Pulmonary artery endothelial cell (primary cell): ENCODE measurements around the gene FUT4. TPM values are rescaled to one million over a fixed set of nuclear protein-coding genes. Genes with fewer than 3 reads are reported as not detected.
"Not testable (repeated sequence)": the region's sequence is repeated elsewhere in the genome, so short reads cannot be mapped to it uniquely, and the experiment has no call there.

Experiments used
- DNase-seq: peaks from one replicate; pipeline ENCODE4 v3.0.0-alpha.2; 2011; ENCODE audit warnings: low read depth, low spot score
- total RNA-seq: library from RNA; depleted of rRNA; stranded (reverse); fragments of >200 nt; gene quantifications from 2 replicates; pipeline ENCODE4 v1.2.3, GENCODE V29; 2014

Gene FUT4
- total RNA-seq, 1 donor from 2014 or later = 8.4 TPM

GRCh38 chr11:94533206-94533605, 10.5 kb upstream of the FUT4 start:
- no peak for DNase-seq

- DNase-seq = no peak
Observed at GRCh38 chr11:94533696-94534630, 9.8 kb upstream of the FUT4 start.

- DNase-seq = no peak
Observed at GRCh38 chr11:94536386-94536785, 7.3 kb upstream of the FUT4 start.

- no peak for DNase-seq
Observed at GRCh38 chr11:94537031-94537600, 6.6 kb upstream of the FUT4 start.

- DNase-seq = no peak
Observed at GRCh38 chr11:94539420-94539819, 4.3 kb upstream of the FUT4 start.

- no peak for DNase-seq
Observed at GRCh38 chr11:94544646-94545263, 1.0 kb downstream of the FUT4 start.

- DNase-seq = no peak
Observed at GRCh38 chr11:94545264-94546161, 1.8 kb downstream of the FUT4 start.

- no peak for DNase-seq
Observed at GRCh38 chr11:94546162-94546470, 2.4 kb downstream of the FUT4 start.

GRCh38 chr11:94546886-94547285, 3.2 kb downstream of the FUT4 start:
- no peak for DNase-seq

- DNase-seq = no peak
Observed at GRCh38 chr11:94549146-94549545, 5.4 kb downstream of the FUT4 start.

GRCh38 chr11:94550513-94550912, 6.8 kb downstream of the FUT4 start:
- DNase-seq = no peak

GRCh38 chr11:94553938-94554337, 10.2 kb downstream of the FUT4 start:
- no peak for DNase-seq

- not testable (repeated sequence) for DNase-seq
Observed at GRCh38 chr11:94555752-94556329, 12.1 kb downstream of the FUT4 start.

- no peak for DNase-seq
Observed at GRCh38 chr11:94557421-94557820, 13.7 kb downstream of the FUT4 start.

GRCh38 chr11:94557992-94558391, 14.3 kb downstream of the FUT4 start:
- no peak for DNase-seq

GRCh38 chr11:94558468-94558867, 14.7 kb downstream of the FUT4 start:
- no peak for DNase-seq

- DNase-seq = no peak
Observed at GRCh38 chr11:94558932-94559331, 15.2 kb downstream of the FUT4 start.

- no peak for DNase-seq
Observed at GRCh38 chr11:94559361-94559760, 15.6 kb downstream of the FUT4 start.

GRCh38 chr11:94560834-94561233, 17.1 kb downstream of the FUT4 start:
- no peak for DNase-seq

- DNase-seq = no peak
Observed at GRCh38 chr11:94563176-94563847, 19.6 kb downstream of the FUT4 start.
